ENCODE measurements around the gene METTL4.

- no peak for TF ChIP-seq LEF1 (IDR thresholded peaks at IDR 0.05; ENCODE audit: borderline replicate concordance)
- no peak for TF ChIP-seq BHLHE40 (IDR thresholded peaks at IDR 0.05; ENCODE audit: borderline replicate concordance)
- no peak for TF ChIP-seq FOXA1 (IDR thresholded peaks at IDR 0.05)
- TF ChIP-seq PKNOX1 (IDR thresholded peaks at IDR 0.05) = no peak
- no peak for TF ChIP-seq HDGF (IDR thresholded peaks at IDR 0.05; ENCODE audit: borderline replicate concordance)
- no peak for TF ChIP-seq NFRKB (IDR thresholded peaks at IDR 0.05)
- no peak for TF ChIP-seq FOXM1 (IDR thresholded peaks at IDR 0.05; ENCODE audit: borderline replicate concordance)
Measured at GRCh38 chr18:2534906-2535305, 36.4 kb downstream of the METTL4 start.
